Activated naive CD4-positive, alpha-beta T cell treated with anti-CD3 and anti-CD28 coated beads, Interleukin-2, amount 10 ng/mL, durations not matched to agents 7 days and 5 days (primary cell): Measurements from ENCODE around the gene VPS37B.
A peak's percentile ranks its signal among the peaks of the same experiment; 100 is the strongest.

Experiments
- CTCF ChIA-PET: fragments of 350-600 bp; sonication (Branson Sonifier 250); formaldehyde crosslinking; loops from one replicate; lab custom pipeline; 2021; ENCODE audit warnings: antibody characterized with exemption; lab: Charles Lee
- DNase-seq: peaks from one replicate; pipeline ENCODE4 v3.0.0-alpha.2; 2020
- H3K27ac Mint-ChIP-seq: one replicate; pipeline ENCODE4 v1.8.0; 2021; ENCODE audit warnings: mild to moderate bottlenecking, moderate library complexity, mixed read lengths
- H3K27me3 Mint-ChIP-seq: one replicate; pipeline ENCODE4 v1.8.0; 2021; ENCODE audit warnings: mild to moderate bottlenecking, mixed read lengths
- H3K36me3 Mint-ChIP-seq: one replicate; pipeline ENCODE4 v1.8.0; 2021; ENCODE audit warnings: mixed read lengths
- H3K4me1 Mint-ChIP-seq: one replicate; pipeline ENCODE4 v1.8.0; 2021; ENCODE audit warnings: mixed read lengths
- H3K4me3 Mint-ChIP-seq: one replicate; pipeline ENCODE4 v1.8.0; 2021; ENCODE audit warnings: mild to moderate bottlenecking, moderate library complexity, mixed read lengths
- H3K9me3 Mint-ChIP-seq: one replicate; pipeline ENCODE4 v1.8.0; 2021; ENCODE audit warnings: mixed read lengths

Gene VPS37B

DNA sequence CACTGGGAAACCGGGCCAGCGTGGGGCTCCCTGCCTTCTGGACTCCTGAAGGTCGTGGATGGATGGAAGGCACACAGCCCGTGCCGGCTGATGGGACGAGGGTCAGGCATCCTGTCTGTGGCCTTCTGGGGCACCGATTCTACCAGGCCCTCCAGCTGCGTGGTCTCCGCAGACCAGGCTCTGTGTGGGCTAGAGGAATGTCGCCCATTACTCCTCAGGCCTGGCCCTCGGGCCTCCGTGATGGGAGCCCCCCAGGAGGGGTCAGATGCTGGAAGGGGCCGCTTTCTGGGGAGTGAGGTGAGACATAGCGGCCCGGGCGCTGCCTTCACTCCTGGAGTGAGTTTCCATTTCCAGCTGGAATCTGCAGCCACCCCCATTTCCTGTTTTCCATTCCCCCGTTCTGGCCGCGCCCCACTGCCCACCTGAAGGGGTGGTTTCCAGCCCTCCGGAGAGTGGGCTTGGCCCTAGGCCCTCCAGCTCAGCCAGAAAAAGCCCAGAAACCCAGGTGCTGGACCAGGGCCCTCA lies 33.8 kb downstream of the VPS37B start:
- Mint-ChIP-seq H3K27me3 (no peaks in the 10 kb centered on the region), H3K4me3 (no peak overlapping the region), H3K36me3 (peaks cover 19% of the 10 kb centered on the region), H3K27ac (no peak overlapping the region), H3K4me1 (peaks cover 6% of the 10 kb centered on the region), H3K9me3 (no peaks in the 10 kb centered on the region)
- DNase-seq: no peak
- CTCF ChIA-PET: interaction anchor here (0.6 to 5.5 kb wide), 6 partner anchors 20 to 380 kb away, joined by 3 to 106 read pairs (median 4); no protein-coding TSS in a partner anchor

DNA sequence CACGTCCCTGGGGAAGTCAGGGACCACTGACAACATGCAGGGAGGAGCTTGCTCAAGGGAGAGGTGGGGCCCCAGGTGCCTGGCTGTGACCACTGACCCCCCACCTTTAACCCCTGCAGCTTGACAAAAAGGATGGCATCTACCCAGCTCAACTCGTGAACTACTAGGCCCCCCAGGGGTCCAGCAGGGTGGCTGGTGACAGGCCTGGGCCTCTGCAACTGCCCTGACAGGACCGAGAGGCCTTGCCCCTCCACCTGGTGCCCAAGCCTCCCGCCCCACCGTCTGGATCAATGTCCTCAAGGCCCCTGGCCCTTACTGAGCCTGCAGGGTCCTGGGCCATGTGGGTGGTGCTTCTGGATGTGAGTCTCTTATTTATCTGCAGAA lies 34.3 kb downstream of the VPS37B start:
- Mint-ChIP-seq H3K4me1 (peaks cover 6% of the 10 kb centered on the region), H3K27ac (no peak overlapping the region), H3K27me3 (no peaks in the 10 kb centered on the region), H3K36me3 (peaks cover 17% of the 10 kb centered on the region), H3K4me3 (no peak overlapping the region), H3K9me3 (no peaks in the 10 kb centered on the region)
- DNase-seq: no peak
- CTCF ChIA-PET: interaction anchor here (0.6 to 5.5 kb wide), 14 partner anchors 10 to 380 kb away, joined by 3 to 106 read pairs (median 6); partner anchors contain the start of gene ABCB9

DNA sequence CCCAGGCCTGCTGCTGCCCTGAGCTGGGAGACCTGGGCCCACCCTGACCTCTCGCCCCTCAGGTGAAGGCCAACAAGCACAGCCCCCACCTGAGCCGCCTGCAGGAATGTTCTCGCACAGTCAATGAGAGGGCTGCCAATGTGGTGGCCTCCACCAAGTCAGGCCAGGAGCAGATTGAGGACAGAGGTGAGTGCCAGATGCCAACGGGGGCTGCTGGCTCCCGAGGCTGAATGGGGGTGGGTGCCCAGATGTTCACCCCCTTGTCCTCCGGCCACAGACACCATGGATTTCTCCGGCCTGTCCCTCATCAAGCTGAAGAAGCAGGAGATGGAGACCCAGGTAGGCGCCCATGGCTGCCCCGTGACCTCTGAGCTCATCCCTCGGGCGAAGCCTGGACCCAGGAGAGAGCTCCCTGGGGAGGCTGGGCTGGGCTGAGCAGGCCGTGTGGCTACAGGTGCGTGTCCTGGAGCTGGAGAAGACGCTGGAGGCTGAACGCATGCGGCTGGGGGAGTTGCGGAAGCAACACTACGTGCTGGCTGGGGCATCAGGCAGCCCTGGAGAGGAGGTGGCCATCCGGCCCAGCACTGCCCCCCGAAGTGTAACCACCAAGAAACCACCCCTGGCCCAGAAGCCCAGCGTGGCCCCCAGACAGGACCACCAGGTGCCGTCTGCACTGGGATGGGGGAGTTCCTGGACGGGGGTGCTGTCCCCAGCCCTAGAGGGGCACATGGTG lies 34.9 kb downstream of the VPS37B start:
- Mint-ChIP-seq H3K36me3 (peaks cover 17% of the 10 kb centered on the region), H3K27ac (no peak overlapping the region)
- DNase-seq: no peak

DNA sequence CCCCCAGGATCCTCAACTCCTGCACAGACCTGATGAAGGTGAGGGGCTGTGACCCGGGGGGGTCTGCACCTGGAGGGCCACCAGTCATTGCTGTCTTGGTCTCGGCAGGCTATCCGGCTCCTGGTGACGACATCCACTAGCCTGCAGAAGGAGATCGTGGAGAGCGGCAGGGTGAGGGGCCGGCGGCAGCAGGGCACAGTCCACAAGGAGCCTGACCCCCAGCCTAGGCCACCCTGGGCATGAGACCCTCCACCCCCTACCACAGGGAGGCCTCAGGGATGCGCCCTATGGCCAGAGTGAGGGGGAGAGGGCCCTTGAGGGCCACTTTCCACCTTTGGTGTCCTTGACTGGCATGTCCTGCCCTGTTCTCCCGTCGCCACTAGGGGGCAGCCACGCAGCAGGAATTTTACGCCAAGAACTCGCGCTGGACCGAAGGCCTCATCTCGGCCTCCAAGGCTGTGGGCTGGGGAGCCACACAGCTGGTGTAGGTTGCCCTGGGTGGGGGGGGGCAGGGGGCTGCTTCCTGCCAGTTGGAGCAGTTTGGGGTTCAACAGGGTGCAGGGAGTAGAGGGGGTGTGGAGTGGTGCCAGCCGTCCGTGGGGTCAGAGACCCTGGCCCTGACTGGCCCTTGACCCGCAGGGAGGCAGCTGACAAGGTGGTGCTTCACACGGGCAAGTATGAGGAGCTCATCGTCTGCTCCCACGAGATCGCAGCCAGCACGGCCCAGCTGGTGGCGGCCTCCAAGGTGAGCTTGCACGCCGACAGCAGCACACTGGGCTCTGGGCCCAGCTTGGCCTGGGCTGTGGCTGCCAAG lies 35.7 kb downstream of the VPS37B start:
- H3K27ac Mint-ChIP-seq: peak overlapping the region; percentile 76
- DNase-seq: peak; percentile 87
- H3K4me3 Mint-ChIP-seq: no peak overlapping the region
- no peaks in the 10 kb centered on the region for H3K9me3 Mint-ChIP-seq
- peaks cover 6% of the 10 kb centered on the region for H3K4me1 Mint-ChIP-seq
- peaks cover 11% of the 10 kb centered on the region for H3K36me3 Mint-ChIP-seq
- H3K27me3 Mint-ChIP-seq: no peaks in the 10 kb centered on the region
- CTCF ChIA-PET: interaction anchor here (0.5 to 5.5 kb wide), 24 partner anchors 11 to 378 kb away, joined by 3 to 106 read pairs (median 4); partner anchors contain the start of gene ABCB9

More for the DNA sequence above, 34.9 kb downstream of the VPS37B start:
- Mint-ChIP-seq H3K27me3 (no peaks in the 10 kb centered on the region), H3K4me3 (no peak overlapping the region), H3K4me1 (peaks cover 6% of the 10 kb centered on the region), H3K9me3 (no peaks in the 10 kb centered on the region)
- CTCF ChIA-PET: interaction anchor here (0.5 to 5.5 kb wide), 22 partner anchors 10 to 381 kb away, joined by 3 to 106 read pairs (median 4); partner anchors contain the start of gene ABCB9

DNA sequence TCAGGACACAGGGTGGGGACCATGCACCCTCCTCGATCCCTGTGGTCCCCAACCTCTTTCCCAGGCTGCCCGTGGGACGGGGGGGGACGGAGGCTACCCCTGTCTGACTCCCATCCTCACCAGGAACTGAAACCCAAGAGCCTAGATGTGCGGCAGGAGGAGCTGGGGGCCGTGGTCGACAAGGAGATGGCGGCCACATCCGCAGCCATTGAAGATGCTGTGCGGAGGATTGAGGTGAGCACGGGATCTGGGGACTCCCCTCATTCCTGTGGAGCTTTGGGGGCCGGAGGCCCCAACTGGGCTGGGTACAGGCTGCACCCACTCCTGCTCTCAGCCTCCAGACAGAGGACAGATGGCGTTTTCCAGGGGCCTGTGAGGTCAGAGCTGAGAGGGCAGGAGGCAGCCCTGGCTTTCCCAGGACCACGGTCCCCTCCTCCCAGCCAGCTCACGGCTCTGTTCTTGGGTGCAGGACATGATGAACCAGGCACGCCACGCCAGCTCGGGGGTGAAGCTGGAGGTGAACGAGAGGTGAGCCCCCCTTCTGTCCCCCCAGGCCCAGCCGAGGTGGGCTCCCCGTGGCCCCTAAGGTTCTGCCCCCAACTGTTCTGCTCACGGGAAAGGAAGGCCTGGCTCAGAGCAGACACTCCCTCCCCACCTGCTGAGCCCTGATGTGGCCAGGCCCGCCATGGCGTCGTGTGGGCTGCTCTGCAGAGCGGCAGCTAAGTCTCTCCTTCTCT lies 36.5 kb downstream of the VPS37B start:
- no peak overlapping the region for H3K4me3 Mint-ChIP-seq
- no peak for DNase-seq
- peaks cover 2% of the 10 kb centered on the region for H3K4me1 Mint-ChIP-seq
- no peaks in the 10 kb centered on the region for H3K27me3 Mint-ChIP-seq
- CTCF ChIA-PET: interaction anchor here (0.6 to 5.5 kb wide), 10 partner anchors 10 to 379 kb away, joined by 3 to 106 read pairs (median 5); partner anchors contain the start of gene ABCB9
- H3K36me3 Mint-ChIP-seq: peaks cover 6% of the 10 kb centered on the region
- H3K9me3 Mint-ChIP-seq: no peaks in the 10 kb centered on the region
- no peak overlapping the region for H3K27ac Mint-ChIP-seq

DNA sequence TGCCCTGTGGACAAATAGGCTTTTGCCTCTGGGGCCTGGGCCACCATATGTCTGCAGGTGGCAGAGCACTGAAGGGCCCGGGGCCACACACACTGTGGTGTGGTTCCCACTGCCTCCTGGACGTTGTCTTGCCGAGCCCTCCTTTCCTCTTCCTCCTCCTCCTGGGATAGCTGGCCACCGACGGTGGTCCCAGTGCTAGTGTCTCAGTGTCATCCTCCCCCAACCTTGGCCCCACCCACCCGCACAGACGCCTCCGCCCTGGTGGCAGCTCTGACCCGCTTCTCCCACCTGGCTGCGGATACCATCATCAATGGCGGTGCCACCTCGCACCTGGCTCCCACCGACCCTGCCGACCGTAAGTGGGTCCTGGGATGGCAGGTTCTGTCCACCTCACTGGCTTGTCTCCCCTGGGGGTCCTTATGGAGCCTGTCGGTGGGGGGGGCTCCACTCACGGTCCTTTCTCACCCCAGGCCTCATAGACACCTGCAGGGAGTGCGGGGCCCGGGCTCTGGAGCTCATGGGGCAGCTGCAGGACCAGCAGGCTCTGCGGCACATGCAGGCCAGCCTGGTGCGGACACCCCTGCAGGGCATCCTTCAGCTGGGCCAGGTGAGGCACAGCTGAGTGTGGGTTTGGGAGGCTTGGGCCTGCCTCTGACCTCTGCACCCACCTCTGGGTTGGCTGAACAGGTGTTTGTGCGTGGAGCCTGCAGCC lies 37.2 kb downstream of the VPS37B start:
- H3K9me3 Mint-ChIP-seq: no peaks in the 10 kb centered on the region
- no peaks in the 10 kb centered on the region for H3K27me3 Mint-ChIP-seq
- H3K27ac Mint-ChIP-seq: no peak overlapping the region
- CTCF ChIA-PET: interaction anchor here (1.1 to 5.5 kb wide), 9 partner anchors 9 to 379 kb away, joined by 3 to 106 read pairs (median 5); no protein-coding TSS in a partner anchor
- H3K4me3 Mint-ChIP-seq: no peak overlapping the region
- peaks cover 4% of the 10 kb centered on the region for H3K36me3 Mint-ChIP-seq
- DNase-seq: no peak
- no peaks in the 10 kb centered on the region for H3K4me1 Mint-ChIP-seq

DNA sequence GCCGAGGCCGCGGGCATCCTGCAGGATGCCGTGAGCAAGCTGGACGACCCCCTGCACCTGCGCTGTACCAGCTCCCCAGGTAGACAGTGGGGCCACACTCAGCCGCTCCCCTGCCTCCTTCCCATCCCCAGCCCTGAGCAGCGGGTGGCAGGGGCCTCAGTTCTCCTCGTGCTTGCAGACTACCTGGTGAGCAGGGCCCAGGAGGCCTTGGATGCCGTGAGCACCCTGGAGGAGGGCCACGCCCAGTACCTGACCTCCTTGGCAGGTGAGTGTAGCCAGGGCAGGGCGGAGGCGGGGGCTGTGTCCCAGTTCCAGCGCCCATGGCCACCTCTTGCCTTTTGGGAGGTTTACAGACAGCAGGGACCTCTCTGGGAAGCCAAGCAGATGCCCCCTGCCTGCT lies 37.8 kb downstream of the VPS37B start:
- Mint-ChIP-seq H3K27me3 (no peaks in the 10 kb centered on the region), H3K4me3 (no peak overlapping the region), H3K36me3 (peaks cover 4% of the 10 kb centered on the region), H3K27ac (no peak overlapping the region), H3K4me1 (no peaks in the 10 kb centered on the region), H3K9me3 (no peaks in the 10 kb centered on the region)
- no peak for DNase-seq
- CTCF ChIA-PET: interaction anchor here (1.6 to 5.5 kb wide), 2 partner anchors 65 to 95 kb away, joined by 5 to 106 read pairs; no protein-coding TSS in a partner anchor

DNA sequence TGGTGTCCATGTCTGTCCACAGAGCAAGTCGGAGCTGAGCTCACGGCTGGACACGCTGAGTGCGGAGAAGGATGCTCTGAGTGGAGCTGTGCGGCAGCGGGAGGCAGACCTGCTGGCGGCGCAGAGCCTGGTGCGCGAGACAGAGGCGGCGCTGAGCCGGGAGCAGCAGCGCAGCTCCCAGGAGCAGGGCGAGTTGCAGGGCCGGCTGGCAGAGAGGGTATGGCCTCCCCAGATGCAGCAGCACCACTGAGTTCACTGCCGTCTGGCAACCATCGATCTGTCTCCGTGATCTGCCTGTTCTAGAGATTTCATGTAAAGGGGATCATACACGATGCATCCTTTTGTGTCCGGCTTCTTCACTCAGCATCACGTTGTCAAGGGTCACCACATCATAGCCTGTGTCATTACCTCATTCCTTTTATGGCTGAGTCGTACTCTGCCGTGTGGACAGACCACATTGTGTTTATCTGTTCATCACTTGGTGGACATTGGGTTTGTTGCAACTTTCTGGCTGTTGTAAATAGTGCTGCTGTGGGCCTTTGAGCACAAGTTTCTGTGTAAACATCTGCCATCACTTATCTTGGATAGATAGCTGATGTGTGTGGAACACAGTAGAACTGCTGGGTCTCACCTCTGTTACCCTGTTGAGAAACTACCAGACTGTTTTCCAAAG lies 38.8 kb downstream of the VPS37B start:
- DNase-seq: no peak
- H3K27ac Mint-ChIP-seq: no peak overlapping the region
- no peaks in the 10 kb centered on the region for H3K9me3 Mint-ChIP-seq
- CTCF ChIA-PET: interaction anchor here (1.6 to 5.5 kb wide), 2 partner anchors 64 to 96 kb away, joined by 5 to 106 read pairs; no protein-coding TSS in a partner anchor
- no peak overlapping the region for H3K4me3 Mint-ChIP-seq
- H3K4me1 Mint-ChIP-seq: no peaks in the 10 kb centered on the region
- H3K36me3 Mint-ChIP-seq: peaks cover 2% of the 10 kb centered on the region
- H3K27me3 Mint-ChIP-seq: no peaks in the 10 kb centered on the region

DNA sequence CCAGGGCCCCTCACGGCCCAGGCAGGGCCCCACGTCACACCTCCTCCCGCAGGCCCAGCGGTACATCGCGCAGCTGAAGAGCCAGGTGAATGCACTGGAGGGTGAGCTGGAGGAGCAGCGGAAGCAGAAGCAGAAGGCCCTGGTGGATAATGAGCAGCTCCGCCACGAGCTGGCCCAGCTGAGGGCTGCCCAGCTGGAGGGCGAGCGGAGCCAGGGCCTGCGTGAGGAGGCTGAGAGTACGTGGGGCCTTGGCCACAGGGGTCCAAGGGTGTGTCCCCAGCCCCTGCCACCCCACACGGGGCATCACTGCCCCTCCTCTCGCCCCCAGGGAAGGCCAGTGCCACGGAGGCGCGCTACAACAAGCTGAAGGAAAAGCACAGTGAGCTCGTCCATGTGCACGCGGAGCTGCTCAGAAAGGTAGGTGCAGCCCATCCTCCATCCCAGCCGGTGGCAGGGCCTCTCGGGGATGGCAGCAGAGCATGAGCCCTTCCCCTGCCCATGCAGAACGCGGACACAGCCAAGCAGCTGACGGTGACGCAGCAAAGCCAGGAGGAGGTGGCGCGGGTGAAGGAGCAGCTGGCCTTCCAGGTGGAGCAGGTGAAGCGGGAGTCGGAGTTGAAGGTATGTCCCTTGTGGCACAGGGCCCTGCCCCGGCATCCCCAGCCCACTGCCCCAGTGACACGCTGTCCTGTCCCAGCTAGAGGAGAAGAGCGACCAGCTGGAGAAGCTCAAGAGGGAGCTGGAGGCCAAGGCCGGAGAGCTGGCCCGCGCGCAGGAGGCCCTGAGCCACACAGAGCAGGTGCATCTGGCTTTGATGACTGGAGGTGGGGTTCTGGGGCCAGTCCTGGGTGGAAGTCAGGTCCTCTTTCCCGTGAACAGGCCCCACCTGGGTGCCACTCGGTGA lies 39.7 kb downstream of the VPS37B start:
- H3K36me3 Mint-ChIP-seq: peaks cover 2% of the 10 kb centered on the region
- DNase-seq: no peak

DNA sequence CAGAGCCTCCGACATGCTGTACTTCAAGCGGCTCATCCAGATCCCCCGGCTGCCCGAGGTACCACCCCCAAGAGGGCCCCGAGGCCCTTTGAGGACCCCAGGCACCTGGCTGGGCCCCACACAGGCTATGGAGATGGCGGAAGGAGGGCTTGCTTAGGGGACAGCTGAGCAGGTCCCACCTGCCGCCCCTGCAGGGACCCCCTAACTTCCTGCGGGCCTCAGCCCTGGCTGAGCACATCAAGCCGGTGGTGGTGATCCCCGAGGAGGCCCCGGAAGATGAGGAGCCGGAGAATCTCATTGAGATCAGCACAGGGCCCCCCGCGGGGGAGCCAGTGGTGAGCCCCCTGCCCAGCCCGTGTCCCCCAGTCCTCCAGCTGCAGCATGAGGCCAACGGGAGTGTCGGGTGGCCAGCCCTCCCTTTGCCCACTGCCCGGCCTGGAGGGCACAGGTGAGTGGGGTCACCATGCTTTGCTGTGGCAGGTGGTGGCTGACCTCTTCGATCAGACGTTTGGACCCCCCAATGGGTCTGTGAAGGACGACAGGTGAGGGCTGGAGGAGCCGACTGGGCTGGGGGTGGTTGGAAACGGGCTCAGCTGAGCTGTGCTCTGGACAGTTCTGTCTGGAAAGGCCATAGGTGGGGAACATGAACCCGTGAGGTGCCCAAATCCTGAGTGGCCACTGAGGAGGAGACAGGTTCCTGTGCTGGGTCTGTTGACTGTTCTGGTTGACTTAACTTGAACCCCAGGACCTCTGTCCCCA lies 40.7 kb downstream of the VPS37B start:
- H3K36me3 Mint-ChIP-seq: peaks cover 2% of the 10 kb centered on the region
- H3K27me3 Mint-ChIP-seq: no peaks in the 10 kb centered on the region
- CTCF ChIA-PET: interaction anchor here (0.9 to 1.2 kb wide), 2 partner anchors 11 to 61 kb away, joined by 3 to 4 read pairs; no protein-coding TSS in a partner anchor
- no peaks in the 10 kb centered on the region for H3K9me3 Mint-ChIP-seq
- no peak for DNase-seq
- no peaks in the 10 kb centered on the region for H3K4me1 Mint-ChIP-seq
- no peak overlapping the region for H3K4me3 Mint-ChIP-seq
- H3K27ac Mint-ChIP-seq: no peak overlapping the region

More for the DNA sequence above, 39.7 kb downstream of the VPS37B start:
- Mint-ChIP-seq H3K9me3 (no peaks in the 10 kb centered on the region), H3K4me1 (no peaks in the 10 kb centered on the region), H3K27me3 (no peaks in the 10 kb centered on the region), H3K4me3 (no peak overlapping the region), H3K27ac (no peak overlapping the region)
- CTCF ChIA-PET: interaction anchor here (0.9 to 1.2 kb wide), 2 partner anchors 11 to 62 kb away, joined by 3 to 4 read pairs; no protein-coding TSS in a partner anchor

DNA sequence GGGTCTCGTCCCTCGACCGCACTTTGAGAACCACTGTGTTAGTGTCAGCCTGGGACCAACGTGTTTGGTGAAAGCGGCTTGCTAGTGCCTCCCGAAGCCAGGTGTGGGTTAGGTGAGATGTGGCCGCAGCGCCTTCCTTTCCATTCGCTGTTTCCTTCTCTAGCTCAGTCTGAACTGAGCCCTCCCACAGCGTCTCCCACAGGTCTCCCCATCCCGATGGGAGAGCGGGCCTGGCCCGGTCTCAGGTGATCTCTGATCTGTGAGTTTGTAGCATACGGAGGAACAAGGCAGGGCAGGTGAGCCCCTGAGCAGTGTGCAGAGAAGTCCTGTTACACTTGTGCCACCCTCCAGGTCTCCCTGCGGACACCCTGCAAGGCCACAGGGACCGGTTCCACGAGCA lies 41.4 kb downstream of the VPS37B start:
- H3K4me1 Mint-ChIP-seq: no peaks in the 10 kb centered on the region
- no peaks in the 10 kb centered on the region for H3K27me3 Mint-ChIP-seq
- no peak overlapping the region for H3K27ac Mint-ChIP-seq
- no peak overlapping the region for H3K4me3 Mint-ChIP-seq
- no peaks in the 10 kb centered on the region for H3K9me3 Mint-ChIP-seq
- peaks cover 2% of the 10 kb centered on the region for H3K36me3 Mint-ChIP-seq
- no peak for DNase-seq
- CTCF ChIA-PET: no interaction called here
